ENCODE data around the gene GDF7.

GDF7 gene

DNA sequence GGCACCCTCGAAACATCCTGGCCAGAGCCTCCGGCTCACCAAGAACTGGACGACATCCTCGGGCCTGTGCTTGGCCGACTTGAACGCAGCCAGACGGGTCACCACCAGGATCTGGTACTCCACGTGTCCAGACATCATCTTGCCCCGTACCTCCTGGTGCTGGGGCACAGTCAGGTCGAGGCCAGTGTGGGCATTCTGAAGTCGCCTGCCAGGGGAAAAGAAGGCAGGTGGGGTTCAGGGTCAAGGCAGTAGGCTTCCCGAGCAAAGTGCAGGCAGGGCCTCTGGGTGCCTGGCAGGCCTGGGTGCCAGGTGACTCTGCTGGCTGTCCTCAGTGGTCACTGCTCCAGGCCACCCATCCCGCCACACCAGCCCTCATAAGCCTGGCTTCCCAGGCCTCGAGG is 21.6 kb upstream of the GDF7 start:
- DNase-seq (ENCODE audit: low read depth) = no peak

DNA sequence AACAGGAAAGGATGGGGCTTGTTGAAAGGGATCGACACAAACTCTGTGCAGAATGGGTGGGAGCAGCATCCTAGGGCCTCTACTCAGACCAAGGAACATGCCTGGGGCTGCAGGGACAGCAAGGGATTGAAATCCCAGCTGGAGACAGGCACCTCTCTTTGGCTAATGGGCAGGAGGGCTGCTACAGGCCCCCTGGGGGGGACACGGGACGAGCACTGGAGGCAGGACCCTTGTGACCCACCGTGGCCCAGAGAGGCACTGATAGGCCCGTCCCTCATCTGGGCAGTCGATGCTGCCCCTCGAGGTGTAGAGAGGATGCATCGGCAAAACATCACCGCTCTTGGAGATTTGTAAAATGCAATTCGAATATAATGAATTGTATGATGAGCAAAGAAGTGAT is 21.2 kb upstream of the GDF7 start:
- DNase-seq (ENCODE audit: low read depth) = no peak

DNA sequence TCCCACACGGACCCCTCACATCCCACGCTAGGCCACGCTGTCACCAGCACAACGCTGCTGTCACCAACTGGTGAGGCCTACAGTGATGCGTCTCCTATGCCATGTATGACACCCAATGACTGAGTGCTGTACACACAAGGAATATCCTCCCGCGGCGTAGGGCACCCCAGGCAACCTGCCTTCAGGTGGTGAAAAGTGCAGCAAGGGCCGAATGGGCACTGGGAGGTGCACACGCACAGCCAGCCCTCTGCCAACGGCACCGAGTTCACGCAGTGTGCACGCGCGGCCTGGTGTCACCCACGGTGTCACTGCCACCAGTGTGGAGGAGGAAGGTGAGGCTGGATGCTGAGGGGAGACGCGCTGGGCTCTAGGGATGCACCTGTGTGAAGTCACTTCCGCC is 20.5 kb upstream of the GDF7 start:
- DNase-seq (ENCODE audit: low read depth) = no peak

DNA sequence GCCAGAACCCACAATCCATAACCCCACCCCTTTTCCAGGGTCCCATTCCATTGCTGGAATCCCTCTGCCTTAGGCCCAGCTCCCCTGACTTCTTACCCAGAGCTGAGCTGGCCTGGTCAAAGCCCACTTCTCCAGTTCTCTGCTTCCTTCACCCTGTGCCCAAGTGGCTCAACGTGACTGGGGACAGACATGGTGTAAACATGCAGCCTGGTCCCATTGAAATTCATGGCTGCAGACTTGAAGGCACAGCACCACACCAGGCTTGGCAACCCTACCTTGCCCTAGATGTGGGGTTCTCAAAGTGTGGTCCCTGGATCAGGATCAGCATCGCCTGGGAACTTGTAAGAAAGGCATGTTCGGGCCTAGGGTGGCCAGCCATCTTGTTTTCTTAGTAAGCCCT is 19.7 kb upstream of the GDF7 start:
- no peak for DNase-seq (ENCODE audit: low read depth)

DNA sequence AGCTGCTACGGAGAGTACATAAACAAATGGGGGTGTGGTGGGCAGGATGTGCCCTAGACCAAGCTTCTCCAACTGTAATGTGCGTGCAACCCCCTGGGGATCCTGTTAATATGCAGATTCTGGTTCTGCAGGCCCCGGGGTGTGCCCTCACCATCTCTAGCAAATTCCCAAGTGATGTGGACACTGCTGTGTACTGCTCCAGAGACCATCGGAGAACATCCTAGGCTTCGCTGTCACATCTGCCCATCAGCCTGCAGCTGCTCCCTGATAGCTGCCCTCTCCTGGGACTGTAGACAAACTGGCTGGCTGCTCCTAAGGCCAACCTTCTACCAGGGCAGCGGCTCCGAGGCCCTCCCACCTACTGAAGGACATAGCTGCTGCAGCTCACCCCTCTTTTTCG is 19.2 kb upstream of the GDF7 start:
- no peak for DNase-seq (ENCODE audit: low read depth)

DNA sequence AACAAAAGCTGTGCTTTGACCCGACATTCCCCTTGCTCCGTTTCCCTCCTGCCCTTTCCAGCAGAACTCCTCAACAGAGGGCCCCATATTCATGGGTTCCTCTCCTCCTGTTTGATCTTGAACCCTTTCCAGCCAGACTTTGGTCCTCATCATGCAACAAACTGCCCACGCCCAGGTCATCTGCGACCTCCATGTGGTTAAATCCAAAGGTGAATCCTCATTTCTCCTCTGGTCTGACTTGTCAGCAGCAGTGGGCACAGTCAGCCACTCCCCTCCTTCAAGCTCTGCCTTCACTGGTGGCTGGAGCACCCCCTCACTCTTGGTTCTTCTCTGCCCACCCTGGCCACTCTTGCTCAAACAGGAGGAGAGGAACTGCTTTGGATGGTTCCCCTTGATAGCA is 18.7 kb upstream of the GDF7 start:
- DNase-seq (ENCODE audit: low read depth) = no peak

DNA sequence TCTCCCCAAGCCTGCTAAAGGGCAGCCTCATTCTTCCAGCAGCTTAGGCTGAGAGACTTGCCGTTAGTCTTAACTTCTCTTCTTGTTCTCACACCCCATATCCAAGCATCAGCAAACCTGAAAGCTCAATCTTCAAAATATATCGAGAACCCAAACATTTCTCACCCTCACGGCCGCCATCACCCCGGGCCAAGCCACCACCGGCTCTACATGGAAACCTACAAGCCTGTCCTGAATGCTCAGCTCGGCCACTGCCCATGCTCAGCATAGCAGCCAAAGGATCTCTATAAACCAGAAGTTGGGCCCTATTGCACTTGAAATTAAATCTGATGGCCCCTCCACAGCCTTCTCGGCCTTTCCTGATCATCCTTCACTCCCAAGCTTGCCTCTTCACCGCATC is 18.1 kb upstream of the GDF7 start:
- DNase-seq (ENCODE audit: low read depth) = no peak

DNA sequence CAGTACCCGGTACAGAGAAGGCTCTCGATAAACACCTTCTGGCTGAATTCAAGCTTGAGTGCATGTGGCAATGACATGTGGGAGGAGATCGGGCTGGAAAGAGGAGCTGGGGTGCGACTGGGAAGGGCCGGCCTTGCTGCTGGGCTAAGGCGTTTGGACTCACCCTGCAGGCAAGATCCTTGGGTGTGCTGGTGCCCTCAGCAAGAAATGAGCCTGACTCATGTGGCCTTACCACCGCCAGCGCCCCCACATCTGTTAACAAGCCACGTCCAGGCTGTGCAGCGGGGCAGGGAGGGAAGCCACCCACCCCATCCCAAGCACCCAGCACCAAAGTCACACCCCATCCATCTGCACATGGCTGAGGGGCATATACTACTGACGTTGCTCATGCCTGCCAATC is 17.4 kb upstream of the GDF7 start:
- no peak for DNase-seq (ENCODE audit: low read depth)

DNA sequence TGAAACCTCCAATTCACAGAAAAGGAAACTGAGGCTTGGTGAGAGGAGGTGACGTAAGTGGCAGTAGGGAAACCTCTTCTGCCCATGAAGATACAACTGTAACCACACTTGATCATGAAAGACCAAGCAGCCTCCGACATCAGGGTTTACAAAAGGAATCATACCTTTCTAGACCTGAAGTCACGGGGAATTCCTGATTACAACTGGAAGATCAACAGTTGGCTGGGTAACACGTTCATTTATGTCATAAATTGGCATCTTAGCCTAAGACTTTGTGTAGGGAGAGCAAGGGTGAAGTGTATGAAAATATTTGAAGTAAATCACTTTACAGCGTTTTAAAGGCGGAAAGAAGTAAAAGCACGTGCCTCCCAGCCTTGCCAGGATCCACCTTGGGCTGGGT is 17.0 kb upstream of the GDF7 start:
- DNase-seq (ENCODE audit: low read depth) = no peak

DNA sequence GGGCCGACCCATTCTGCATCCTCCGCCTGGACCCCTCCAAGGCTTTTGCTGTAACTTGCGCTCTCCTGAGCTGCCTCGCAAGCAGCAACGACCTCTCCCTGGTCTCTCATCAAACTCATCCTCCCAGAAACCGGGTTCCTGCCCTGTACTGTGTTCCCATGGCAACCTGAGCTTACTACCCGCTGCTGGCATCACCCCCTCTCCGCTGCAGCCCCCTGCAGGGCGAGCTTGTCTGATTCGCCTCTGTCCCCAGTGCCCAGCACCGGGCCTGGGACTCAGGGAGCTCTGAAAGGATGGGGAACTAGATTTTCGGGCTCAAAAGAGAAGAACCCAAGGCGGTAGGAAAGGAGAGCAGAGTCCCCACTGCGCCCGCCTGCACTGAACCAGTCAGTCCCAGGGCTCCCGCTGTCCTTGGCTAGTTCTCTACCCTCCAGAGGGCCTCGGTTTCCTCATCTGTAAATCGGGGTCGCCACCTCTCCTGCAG is 16.5 kb upstream of the GDF7 start:
- DNase-seq (ENCODE audit: low read depth) = no peak

DNA sequence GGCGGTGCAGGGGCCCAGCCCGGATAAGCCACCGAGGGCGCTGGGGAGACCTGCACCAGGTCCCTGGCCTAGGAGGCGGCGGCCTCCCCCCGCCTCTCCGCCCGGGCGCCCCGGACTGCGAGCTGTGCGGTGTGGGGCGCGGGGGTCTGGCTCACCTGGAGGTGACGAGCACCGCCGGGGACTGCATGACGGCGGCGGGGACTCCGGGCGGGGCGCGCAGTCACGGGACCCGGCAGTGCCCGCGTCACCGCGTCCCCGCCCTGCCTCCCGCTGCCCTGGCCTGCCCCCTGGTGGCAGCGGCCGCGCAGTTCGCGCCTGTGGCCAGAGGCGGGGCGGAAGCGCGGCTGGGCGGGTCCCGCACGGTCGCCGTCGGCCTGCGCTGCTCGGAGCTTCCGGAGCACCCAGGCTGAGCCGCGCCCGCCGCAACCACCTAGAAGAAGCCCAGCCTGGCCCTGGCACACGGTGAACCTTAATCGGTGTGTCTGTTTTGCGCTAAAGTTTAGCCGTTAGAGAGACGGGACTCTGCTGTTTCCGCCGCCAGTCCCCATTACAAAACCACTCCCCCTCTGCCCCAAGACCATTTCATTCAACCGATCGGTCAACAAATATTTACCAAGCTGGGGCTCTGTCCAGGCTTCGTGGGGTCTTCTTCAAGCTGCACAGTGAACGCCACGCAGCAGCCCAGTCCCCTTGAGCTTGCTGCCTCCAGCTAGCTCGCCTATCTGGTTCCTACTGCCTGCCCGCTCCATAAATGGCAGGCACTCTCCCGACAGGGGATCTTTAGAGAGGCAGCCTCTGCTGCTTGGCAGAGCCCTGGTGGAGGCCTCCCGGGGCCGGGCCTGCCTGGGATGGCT is 15.8 kb upstream of the GDF7 start, which contains the start of gene HS1BP3:
TSS of gene HS1BP3 (minus strand) at position 222 of the 854 bp plus-strand sequence. CDS start at position 187, 35 bp downstream.
- no peak for DNase-seq (ENCODE audit: low read depth)

DNA sequence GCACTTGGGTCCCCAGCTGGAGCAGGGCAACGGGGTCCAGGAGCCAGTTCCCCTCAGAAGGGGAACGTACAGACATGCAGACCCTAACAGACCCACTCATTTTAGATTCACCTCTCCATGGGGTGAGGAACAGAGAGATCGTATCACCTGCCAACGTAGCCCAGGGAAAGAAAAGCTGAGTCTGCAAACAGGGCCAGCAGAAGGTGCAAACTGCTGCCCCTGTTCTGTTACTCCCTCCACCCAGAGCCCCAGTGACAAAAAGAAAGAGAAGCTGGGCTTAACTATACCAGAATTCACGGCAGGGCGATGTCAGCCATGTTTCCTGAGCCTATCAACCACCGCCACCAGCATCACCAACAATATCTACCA is 15.2 kb upstream of the GDF7 start:
- DNase-seq (ENCODE audit: low read depth) = no peak

DNA sequence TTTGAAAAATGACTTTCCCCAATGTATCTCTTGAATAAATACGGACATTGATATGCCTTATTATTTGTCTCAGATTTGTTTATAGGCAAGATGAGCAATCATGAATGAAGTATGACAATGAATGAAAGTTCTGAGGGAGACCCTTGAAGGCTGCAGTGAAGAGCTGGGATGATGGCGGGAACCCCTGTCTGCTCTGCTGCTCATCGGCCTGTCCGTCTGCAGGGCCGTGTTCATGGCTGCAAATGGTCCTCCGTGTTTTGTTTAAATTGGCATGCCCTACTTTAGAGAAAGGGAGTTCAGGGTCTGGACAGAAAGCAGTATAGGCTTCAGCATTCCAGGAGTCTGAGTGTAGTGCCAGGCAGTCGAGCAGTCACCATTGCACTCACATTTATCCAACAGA is 14.8 kb upstream of the GDF7 start:
- DNase-seq (ENCODE audit: low read depth) = no peak

DNA sequence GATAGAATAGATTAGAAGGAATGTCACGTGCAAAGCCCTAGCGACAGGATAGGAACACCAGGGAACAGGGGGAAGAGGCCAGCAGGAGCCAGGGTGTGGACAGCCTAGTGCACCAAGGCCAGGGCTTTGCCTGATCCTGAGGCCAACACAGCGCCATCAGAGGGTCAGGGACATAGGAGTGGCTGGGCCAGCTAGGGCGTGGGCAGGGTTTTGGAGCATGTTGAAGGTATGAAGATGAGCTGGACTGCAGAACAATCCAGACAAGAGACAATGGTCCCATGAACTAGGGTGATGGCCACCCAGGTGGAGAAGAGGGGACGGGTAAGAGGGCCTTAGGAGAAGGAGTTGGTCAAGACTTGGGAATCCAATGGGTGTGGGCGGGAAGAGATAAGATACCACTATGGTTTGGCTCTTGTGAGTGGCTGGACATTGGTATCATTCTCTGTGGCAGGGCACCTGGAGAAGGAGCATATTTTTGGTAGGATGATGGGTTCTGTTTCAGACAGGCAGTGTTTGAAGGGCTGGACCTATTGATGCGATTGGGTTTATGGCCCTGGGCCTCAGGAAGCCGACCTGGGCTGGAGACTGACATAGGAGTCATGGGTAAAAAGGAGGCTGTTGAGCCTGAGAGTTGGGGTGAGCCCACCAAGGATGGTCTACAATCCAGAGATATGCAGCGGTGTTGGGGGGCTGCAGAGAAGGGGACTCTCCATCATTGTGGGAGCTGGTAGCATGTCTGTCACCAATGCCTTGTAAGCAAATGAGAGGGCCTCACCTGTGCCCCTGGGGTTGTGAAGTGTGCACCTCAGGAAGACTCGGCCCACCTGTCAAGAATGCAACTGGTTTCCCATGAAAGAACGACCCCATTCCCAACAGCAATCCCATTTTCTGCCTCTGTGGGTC is 14.0 kb upstream of the GDF7 start:
- no peak for DNase-seq (ENCODE audit: low read depth)

DNA sequence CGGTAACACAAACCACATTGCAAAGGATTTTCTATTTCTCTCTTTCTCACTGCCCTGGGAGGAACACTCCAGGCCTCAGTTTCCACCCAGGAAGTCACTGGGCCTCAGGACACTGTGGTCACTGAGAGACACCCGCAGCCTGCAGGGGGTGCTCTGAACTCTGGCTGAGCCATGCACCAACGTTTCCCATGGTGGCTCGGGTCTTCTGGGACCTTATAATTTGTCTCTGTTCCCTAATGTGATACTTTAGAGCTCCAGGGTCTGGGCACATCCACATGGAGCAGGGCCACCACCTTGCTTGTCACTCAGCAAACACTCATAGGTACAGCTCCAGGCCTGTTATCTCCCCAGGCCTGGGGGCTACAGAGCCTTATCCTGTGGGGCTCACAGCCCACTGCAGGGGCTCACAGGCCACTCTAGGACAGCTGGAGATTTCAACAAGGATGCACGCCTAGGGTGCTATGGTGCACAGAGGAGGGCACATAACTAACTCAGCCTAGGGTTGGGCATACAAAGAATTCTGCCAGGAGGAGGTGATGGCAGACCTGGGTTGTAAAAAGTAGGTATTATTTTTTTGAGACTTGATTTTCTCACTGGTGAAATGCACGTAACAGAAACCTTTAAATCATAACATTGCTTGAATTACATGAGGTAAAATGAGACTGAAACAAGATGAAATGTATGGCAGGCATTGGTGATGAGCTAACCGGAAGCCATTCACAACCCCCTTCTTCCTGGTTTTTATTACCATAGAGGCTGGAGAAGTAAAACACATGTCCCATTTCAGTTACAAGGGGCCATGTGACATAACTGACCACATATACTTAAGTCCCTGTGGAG is 13.0 kb upstream of the GDF7 start:
- DNase-seq (ENCODE audit: low read depth) = no peak

DNA sequence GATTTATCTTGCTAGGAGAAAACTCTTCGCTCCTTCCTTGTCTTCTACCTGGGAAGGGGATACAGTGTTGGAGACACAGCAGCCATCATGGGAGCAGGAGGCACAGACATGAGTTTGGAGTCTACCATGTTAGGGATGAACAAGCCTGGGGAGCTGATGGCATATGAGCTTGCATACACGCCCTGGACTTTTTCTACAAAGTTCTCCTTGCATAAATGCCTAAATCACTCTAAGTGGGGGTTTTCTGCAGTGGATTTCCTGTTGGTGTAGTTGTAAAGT is 12.5 kb upstream of the GDF7 start:
- DNase-seq (ENCODE audit: low read depth) = no peak

DNA sequence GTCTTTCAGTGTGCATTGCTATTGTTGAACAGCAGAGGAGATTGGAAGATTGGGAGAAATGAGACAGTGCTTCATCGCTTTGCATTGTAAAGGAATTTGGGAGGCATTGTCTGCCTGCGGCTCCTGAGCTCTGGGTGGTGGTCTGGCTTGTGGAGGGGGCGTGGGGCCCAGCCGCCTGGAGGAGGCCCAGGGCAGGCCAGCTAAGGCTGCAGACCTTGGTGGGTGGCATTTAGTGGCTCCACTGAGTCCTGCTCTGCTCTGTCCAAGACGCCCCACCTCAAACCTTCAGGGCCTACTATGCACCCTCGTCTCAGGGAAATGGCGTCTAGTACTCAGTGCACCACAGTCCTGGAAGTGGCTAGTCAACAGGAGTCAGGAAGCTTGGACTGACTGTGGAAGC is 10.4 kb upstream of the GDF7 start:
- DNase-seq (ENCODE audit: low read depth) = no peak

DNA sequence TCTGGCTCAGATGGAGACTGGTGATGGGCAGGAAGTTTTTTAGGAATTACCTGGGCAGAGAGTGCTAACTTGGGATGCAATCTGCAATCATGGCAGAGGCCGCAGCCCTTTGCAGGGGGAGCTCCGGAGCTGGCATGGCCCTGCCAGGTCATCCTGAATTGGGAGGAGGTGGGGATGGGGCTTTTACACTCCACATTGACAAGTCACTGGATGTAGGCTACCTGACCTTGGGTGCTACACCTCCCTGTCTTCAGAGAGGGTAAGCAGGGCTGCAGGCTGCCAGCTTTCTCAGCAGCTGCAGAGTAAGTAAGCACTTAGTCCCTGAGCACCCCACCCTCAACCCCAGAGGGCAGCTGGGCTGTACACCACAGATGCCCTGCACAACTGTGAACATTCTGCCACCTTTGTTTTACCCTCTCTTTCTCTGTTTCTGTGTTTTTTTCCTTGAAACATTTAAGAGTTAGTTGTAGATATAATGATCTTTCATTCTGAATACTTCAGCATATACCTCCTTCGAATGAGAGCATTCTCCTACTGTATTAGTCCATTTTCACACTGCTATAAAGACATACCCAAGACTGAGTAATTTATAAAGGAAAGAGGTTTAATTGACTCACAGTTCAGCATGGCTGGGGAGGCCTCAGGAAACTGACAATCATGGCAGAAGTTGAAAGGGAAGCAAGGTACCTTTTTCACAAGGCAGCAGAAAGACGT is 9.3 kb upstream of the GDF7 start:
- DNase-seq (ENCODE audit: low read depth) = no peak

DNA sequence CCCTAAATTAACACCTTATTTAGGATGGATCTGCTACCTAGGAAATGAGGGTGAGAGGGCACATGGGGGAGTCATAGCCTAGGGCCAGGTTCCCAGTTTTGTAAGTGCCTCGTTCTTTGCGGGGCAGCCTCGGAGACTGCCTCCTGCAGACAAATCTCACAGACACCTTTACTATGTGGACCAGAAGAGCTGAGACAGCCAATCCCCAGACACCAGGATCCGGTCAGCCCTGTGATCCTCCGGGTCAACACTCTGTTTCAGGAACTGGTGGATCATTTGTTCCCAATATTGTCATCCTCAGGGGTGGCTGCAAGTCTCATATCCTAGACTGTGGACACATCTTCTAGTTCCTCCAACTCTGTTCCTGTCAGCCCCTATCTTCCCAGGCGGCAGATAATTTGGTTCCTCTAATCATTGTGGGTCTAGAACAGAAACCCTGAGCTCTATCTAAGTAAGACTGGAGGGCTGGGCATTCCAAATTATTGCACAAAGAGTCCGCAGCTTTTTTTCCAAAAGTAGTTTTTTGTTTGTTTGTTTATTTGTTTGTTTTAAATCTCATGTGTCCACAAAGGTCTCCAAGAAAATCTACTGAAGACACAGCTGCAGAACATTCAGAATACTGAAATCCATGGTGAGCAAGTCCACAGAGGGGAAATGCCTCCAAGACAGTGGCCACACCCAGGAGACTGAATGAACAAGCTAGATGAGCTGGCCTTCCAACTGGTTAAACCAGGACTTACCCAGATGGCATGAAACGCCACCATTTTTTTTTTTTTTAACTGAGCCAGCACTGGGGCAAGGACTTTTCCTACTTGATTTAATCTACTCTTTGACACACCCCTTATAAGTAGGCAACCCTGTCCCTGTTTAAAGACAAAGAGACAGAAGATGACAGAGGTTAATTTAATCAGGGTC is 6.2 kb upstream of the GDF7 start:
- DNase-seq (ENCODE audit: low read depth) = no peak

DNA sequence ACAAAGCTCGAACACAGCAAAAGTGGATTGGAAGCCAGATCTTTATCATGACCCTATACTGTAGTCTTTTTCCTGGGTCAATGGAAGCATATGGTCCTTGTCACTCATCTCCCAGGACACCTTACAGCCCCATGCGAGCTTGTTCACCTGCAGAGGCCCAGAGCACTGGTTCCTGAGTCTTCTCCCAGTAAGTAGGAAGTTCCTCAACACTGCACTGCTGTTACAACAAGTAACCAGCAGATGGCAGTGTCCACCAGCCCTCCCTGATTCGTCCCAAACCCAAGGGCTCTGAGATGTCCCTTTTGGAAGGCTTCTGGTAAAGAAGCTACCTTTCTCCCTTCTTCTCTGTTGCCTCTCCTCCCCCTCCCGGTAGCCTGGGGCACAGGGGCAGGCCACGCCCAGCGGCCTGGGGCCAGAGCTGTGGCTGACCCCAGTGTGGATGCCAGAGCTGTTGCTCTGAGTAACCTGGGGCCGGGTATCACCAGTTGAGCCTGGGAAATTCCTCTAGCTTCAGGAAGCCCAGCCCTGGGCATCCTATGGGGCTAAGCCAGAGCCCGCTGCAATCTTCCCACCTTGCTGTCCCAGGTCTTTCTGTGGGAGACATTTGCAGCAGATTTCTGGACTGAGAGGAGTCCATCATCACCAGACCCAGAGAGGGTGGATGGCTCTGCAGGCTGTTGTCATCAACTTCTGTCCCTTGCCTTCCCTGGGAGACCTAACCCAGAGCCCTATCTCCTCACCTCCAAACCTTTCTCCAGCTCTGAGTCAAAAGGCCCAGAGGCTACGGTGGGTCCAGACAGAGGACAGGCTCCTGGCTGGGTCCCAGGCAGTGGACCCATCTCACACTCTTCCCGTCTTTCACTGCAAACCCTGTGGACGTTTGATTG is 5.3 kb upstream of the GDF7 start:
- peak; percentile 59 for DNase-seq (ENCODE audit: low read depth)

Data from HS-27A (cell line).